Stimulated activated CD4-positive, alpha-beta T cell treated with anti-CD3 and anti-CD28 coated beads, Interleukin-2, amount 100 ng/mL, for 48 hours (primary cell): ENCODE data around the gene NTN1.
A peak's percentile ranks its signal among the peaks of the same experiment; 100 is the strongest.
"Not testable (repeated sequence)": the region's sequence is repeated elsewhere in the genome, so short reads cannot be mapped to it uniquely, and the experiment has no call there.

Experiments
- DNase-seq, 2 donors: peaks; one replicate each; pipeline ENCODE4 v3.0.0-alpha.2; 2020

NTN1 gene

GRCh38 chr17:9094193-9094592 lies 72.9 kb downstream of the NTN1 start:
- DNase-seq, result no peak

GRCh38 chr17:9095390-9095789 lies 74.1 kb downstream of the NTN1 start:
- no peak for DNase-seq

GRCh38 chr17:9098242-9098825 lies 77.0 kb downstream of the NTN1 start:
- no peak for DNase-seq

GRCh38 chr17:9101356-9101755 lies 80.0 kb downstream of the NTN1 start:
- no peak for DNase-seq

GRCh38 chr17:9103193-9103592 lies 81.9 kb downstream of the NTN1 start:
- not testable (repeated sequence) for DNase-seq

- no peak for DNase-seq
Measured at GRCh38 chr17:9104370-9105041, 83.2 kb downstream of the NTN1 start.

GRCh38 chr17:9105068-9105868 lies 84.0 kb downstream of the NTN1 start:
- DNase-seq, result no peak

GRCh38 chr17:9106278-9106677 lies 85.0 kb downstream of the NTN1 start:
- DNase-seq, result not testable (repeated sequence)

- no peak for DNase-seq
Measured at GRCh38 chr17:9107527-9107926, 86.2 kb downstream of the NTN1 start.

- DNase-seq, result no peak
Measured at GRCh38 chr17:9108146-9108545, 86.8 kb downstream of the NTN1 start.

GRCh38 chr17:9109933-9110332 lies 88.6 kb downstream of the NTN1 start:
- DNase-seq, result no peak

GRCh38 chr17:9110501-9110900 lies 89.2 kb downstream of the NTN1 start:
- DNase-seq, result no peak

GRCh38 chr17:9115214-9116191 lies 94.2 kb downstream of the NTN1 start:
- peak; percentile 10 to 41 for DNase-seq

- DNase-seq, result no peak
Measured at GRCh38 chr17:9116311-9116835, 95.1 kb downstream of the NTN1 start.

- DNase-seq, result no peak
Measured at GRCh38 chr17:9116861-9117568, 95.7 kb downstream of the NTN1 start.

- peak in 1 of 2 donors; percentile 16 for DNase-seq
Measured at GRCh38 chr17:9120471-9120870, 99.2 kb downstream of the NTN1 start.

GRCh38 chr17:9121186-9121820 lies 100.0 kb downstream of the NTN1 start:
- no peak for DNase-seq

- no peak for DNase-seq
Measured at GRCh38 chr17:9123594-9124553, 102.6 kb downstream of the NTN1 start.

GRCh38 chr17:9124554-9124935 lies 103.2 kb downstream of the NTN1 start:
- no peak for DNase-seq

- DNase-seq, result no peak
Measured at GRCh38 chr17:9125722-9126121, 104.4 kb downstream of the NTN1 start.
